NK-92 treated with Interleukin-12 subunit alpha and Interleukin-12 subunit beta, amount 100 ng/mL, for 24 hours (cell line): ENCODE measurements around the gene ST6GALNAC3.
"Not testable (repeated sequence)": the region's sequence is repeated elsewhere in the genome, so short reads cannot be mapped to it uniquely, and the experiment has no call there.

ENCODE experiments used
- DNase-seq: peaks from one replicate; lab custom pipeline; 2025; lab: John Stamatoyannopoulos, UW

Gene ST6GALNAC3

GRCh38 chr1:76639181-76639580 is 564.6 kb downstream of the ST6GALNAC3 start:
- no peak for DNase-seq

GRCh38 chr1:76640092-76640491 is 565.5 kb downstream of the ST6GALNAC3 start:
- no peak for DNase-seq

GRCh38 chr1:76640723-76641122 is 566.2 kb downstream of the ST6GALNAC3 start:
- DNase-seq: no peak

- DNase-seq: no peak
Measured at GRCh38 chr1:76644139-76644538, 569.6 kb downstream of the ST6GALNAC3 start.

GRCh38 chr1:76652860-76653259 is 578.3 kb downstream of the ST6GALNAC3 start:
- DNase-seq: not testable (repeated sequence)

- no peak for DNase-seq
Measured at GRCh38 chr1:76657623-76658022, 583.1 kb downstream of the ST6GALNAC3 start.

GRCh38 chr1:76659171-76659940 is 584.8 kb downstream of the ST6GALNAC3 start:
- DNase-seq: no peak

- DNase-seq: no peak
Measured at GRCh38 chr1:76661531-76661930, 587.0 kb downstream of the ST6GALNAC3 start.

GRCh38 chr1:76666499-76666898 is 592.0 kb downstream of the ST6GALNAC3 start:
- no peak for DNase-seq

- DNase-seq: no peak
Measured at GRCh38 chr1:76668046-76668445, 593.5 kb downstream of the ST6GALNAC3 start.

GRCh38 chr1:76669131-76669530 is 594.6 kb downstream of the ST6GALNAC3 start:
- DNase-seq: no peak

GRCh38 chr1:76669624-76670315 is 595.2 kb downstream of the ST6GALNAC3 start:
- no peak for DNase-seq

GRCh38 chr1:76674689-76675210 is 600.2 kb downstream of the ST6GALNAC3 start:
- no peak for DNase-seq

- DNase-seq: no peak
Measured at GRCh38 chr1:76677416-76678405, 603.2 kb downstream of the ST6GALNAC3 start.

- DNase-seq: no peak
Measured at GRCh38 chr1:76679534-76680152, 605.1 kb downstream of the ST6GALNAC3 start.

GRCh38 chr1:76680651-76681050 is 606.1 kb downstream of the ST6GALNAC3 start:
- no peak for DNase-seq

GRCh38 chr1:76682138-76682537 is 607.6 kb downstream of the ST6GALNAC3 start:
- no peak for DNase-seq
